RPMI8226 (cell line): ENCODE results near the gene NSL1.
"Not testable (repeated sequence)": the region's sequence is repeated elsewhere in the genome, so short reads cannot be mapped to it uniquely, and the experiment has no call there.

Source experiments
- DNase-seq: peaks from one replicate; pipeline ENCODE4 v3.0.0-alpha.2; 2015

Gene NSL1

GRCh38 chr1:212782422-212783154 is 9.0 kb downstream of the NSL1 start:
- DNase-seq: no peak

GRCh38 chr1:212781225-212781624 is 10.4 kb downstream of the NSL1 start:
- no peak for DNase-seq

GRCh38 chr1:212780759-212781158 is 10.8 kb downstream of the NSL1 start:
- DNase-seq: no peak

GRCh38 chr1:212779086-212779485 is 12.5 kb downstream of the NSL1 start:
- DNase-seq: not testable (repeated sequence)

- no peak for DNase-seq
Measured at GRCh38 chr1:212777151-212777550, 14.4 kb downstream of the NSL1 start.

GRCh38 chr1:212775241-212775640 is 16.3 kb downstream of the NSL1 start:
- DNase-seq: no peak

GRCh38 chr1:212774584-212774983 is 17.0 kb downstream of the NSL1 start:
- DNase-seq: peak; percentile 46

GRCh38 chr1:212773011-212773410 is 18.6 kb downstream of the NSL1 start:
- DNase-seq: no peak

GRCh38 chr1:212771341-212771740 is 20.2 kb downstream of the NSL1 start:
- DNase-seq: no peak

GRCh38 chr1:212769459-212770167 is 22.0 kb downstream of the NSL1 start:
- no peak for DNase-seq

- DNase-seq: not testable (repeated sequence)
Measured at GRCh38 chr1:212766825-212767224, 24.8 kb downstream of the NSL1 start.

- DNase-seq: not testable (repeated sequence)
Measured at GRCh38 chr1:212764718-212765281, 26.8 kb downstream of the NSL1 start.

- no peak for DNase-seq
Measured at GRCh38 chr1:212762839-212763238, 28.7 kb downstream of the NSL1 start.

- DNase-seq: no peak
Measured at GRCh38 chr1:212762234-212762633, 29.3 kb downstream of the NSL1 start.

- peak; percentile 65 for DNase-seq
Measured at GRCh38 chr1:212760126-212760823, 31.3 kb downstream of the NSL1 start.

GRCh38 chr1:212759683-212760082 is 31.9 kb downstream of the NSL1 start:
- no peak for DNase-seq

GRCh38 chr1:212754680-212755079 is 36.9 kb downstream of the NSL1 start:
- peak; percentile 36 for DNase-seq

GRCh38 chr1:212754193-212754592 is 37.4 kb downstream of the NSL1 start:
- DNase-seq: peak; percentile 90

GRCh38 chr1:212753749-212754148 is 37.8 kb downstream of the NSL1 start:
- DNase-seq: no peak

- DNase-seq: peak; percentile 65
Measured at GRCh38 chr1:212752934-212753497, 38.6 kb downstream of the NSL1 start.

GRCh38 chr1:212752252-212752933 is 39.2 kb downstream of the NSL1 start:
- DNase-seq: no peak

GRCh38 chr1:212749821-212750535 is 41.6 kb downstream of the NSL1 start:
- DNase-seq: peak; percentile 39
